ENCODE measurements around the gene GRIN2C. TPM values are rescaled to one million over a fixed set of nuclear protein-coding genes. Genes with fewer than 3 reads are reported as not detected.

The GRIN2C gene
- total RNA-seq, 1 experiment from 2014 or later: not detected

- Histone ChIP-seq H3K9me3 (replicated peaks) (no peaks in the 10 kb centered on the region), H3K4me3 (no peak overlapping the region), H3K4me1 (no peaks in the 10 kb centered on the region), H3K27ac (no peak overlapping the region), H3K27me3 (no peaks in the 10 kb centered on the region), H3K36me3 (no peaks in the 10 kb centered on the region)
- DNase-seq: no peak
Measured at GRCh38 chr17:74833501-74834377, 25.9 kb downstream of the GRIN2C start.

GRCh38 chr17:74832421-74832820 lies 27.3 kb downstream of the GRIN2C start:
- no peak for DNase-seq

GRCh38 chr17:74831444-74832146 lies 28.1 kb downstream of the GRIN2C start:
- Histone ChIP-seq H3K36me3 (no peaks in the 10 kb centered on the region), H3K27me3 (no peaks in the 10 kb centered on the region), H3K4me1 (no peaks in the 10 kb centered on the region), H3K27ac (no peak overlapping the region), H3K4me3 (no peak overlapping the region), H3K9me3 (replicated peaks) (no peaks in the 10 kb centered on the region)
- DNase-seq: no peak

More at GRCh38 chr17:74832421-74832820, 27.3 kb downstream of the GRIN2C start:
- no peak overlapping the region for H3K4me3 ChIP-seq
- no peaks in the 10 kb centered on the region for H3K9me3 ChIP-seq (replicated peaks)
- H3K27ac ChIP-seq: no peak overlapping the region
- no peaks in the 10 kb centered on the region for H3K27me3 ChIP-seq
- no peaks in the 10 kb centered on the region for H3K36me3 ChIP-seq
- H3K4me1 ChIP-seq: no peaks in the 10 kb centered on the region

DNA sequence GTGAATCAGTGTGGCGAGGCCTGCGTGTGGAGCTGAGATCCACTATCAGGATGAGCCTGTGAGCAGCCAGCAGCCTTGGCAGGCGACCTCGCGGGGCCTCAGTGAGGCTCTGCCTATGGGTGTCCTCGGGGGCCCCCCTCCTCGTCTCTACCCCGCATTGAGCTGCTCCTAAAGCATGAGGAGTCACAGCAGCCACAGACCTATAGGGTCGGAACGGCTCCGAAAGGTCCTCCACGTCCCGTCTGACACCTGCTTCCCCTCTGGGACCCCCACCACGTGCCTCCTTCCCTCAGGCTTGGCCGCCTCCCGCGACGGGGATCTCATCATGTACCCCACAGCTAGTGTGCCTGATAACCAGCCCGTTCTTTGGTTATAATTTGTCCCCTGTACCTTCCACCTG lies 28.8 kb downstream of the GRIN2C start:
- H3K4me3 ChIP-seq: no peak overlapping the region
- no peaks in the 10 kb centered on the region for H3K9me3 ChIP-seq (replicated peaks)
- H3K27me3 ChIP-seq: no peaks in the 10 kb centered on the region
- no peak overlapping the region for H3K27ac ChIP-seq
- H3K4me1 ChIP-seq: no peaks in the 10 kb centered on the region
- no peaks in the 10 kb centered on the region; the same call in 1 of the 2 replicates for H3K36me3 ChIP-seq
- no peak for DNase-seq

GRCh38 chr17:74827800-74828199 lies 31.9 kb downstream of the GRIN2C start:
- Histone ChIP-seq H3K4me1 (no peaks in the 10 kb centered on the region), H3K4me3 (no peak overlapping the region), H3K27me3 (no peaks in the 10 kb centered on the region), H3K9me3 (replicated peaks) (no peaks in the 10 kb centered on the region), H3K27ac (no peak overlapping the region), H3K36me3 (no peaks in the 10 kb centered on the region; the same call in 1 of the 2 replicates)
- DNase-seq: no peak

DNA sequence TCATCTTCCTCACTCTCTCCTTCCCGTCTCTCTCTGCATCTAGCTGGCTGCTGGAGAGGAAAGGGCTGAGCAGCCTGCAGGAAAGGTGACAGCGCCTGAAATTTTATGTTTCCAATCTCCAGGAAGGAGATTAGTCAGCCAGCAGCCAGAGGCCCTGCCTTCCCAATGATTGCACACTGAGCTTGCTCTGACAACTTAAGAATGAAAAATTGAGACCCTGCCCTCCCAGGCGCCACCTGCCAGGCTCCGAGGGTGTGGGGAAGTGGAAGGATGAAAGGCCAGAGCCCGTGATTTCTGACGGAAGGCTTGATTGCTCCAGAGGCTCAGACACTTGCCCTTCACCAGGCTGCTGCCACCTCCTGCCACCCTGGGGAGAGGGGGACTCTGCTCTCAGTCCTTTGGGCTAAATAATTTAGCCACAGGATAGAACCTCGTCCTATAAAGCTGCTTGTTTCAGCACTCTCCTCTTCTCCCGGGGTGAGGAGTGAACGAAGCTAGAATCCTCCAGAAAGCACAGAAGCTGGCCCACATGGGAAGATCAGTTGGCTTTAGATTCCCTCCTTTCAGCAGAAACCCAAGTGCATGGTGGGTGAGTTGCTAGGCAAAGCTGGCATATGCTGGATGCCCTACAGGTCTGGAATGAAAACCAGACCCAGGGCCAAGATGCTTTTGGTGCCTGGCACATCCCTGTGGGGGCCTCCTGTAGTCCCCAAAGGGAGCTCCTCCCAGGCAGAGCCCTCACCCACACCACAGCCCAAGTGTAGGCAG lies 33.5 kb downstream of the GRIN2C start:
- no peaks in the 10 kb centered on the region for H3K4me1 ChIP-seq

DNA sequence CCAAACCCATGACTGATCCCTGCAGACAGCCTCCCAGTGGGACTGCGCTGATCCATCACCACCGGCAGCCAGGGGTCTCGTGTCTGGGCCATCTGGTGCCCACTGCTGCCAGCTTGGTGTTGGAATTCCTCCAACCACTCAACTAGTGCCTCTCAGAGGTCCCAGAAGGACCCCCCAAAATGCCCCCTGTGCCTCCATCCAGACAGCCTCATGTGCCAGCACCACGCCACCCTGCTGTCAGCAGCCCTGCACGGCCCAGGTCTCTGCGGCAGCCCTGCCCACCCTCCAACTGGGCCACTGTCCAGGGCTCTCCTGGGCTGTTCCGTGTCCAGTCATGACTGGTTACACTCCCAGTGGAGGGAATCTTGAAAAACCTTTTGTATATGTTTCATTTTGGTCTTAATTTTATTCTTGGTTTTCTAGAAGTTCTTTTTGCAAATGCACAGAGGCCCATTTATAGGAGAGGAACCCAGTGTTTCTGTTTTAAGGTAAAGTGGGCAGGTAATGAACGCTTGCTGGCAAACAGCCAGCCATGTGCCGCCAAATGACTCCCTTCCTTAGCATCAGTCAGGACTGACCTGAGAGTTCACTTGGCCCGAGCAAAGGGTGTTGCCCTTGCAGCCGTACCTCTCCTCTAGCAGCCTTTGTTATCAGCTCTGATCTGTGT lies 34.6 kb downstream of the GRIN2C start:
- no peak overlapping the region for H3K4me3 ChIP-seq
- no peak for DNase-seq
- H3K4me1 ChIP-seq: no peaks in the 10 kb centered on the region
- H3K27ac ChIP-seq: no peak overlapping the region
- H3K9me3 ChIP-seq (replicated peaks): no peaks in the 10 kb centered on the region
- no peaks in the 10 kb centered on the region; the same call in 1 of the 2 replicates for H3K36me3 ChIP-seq
- H3K27me3 ChIP-seq: no peaks in the 10 kb centered on the region

More for the DNA sequence above, 33.5 kb downstream of the GRIN2C start:
- H3K36me3 ChIP-seq: no peaks in the 10 kb centered on the region; the same call in 1 of the 2 replicates
- no peaks in the 10 kb centered on the region for H3K9me3 ChIP-seq (replicated peaks)
- no peak overlapping the region for H3K4me3 ChIP-seq
- H3K27ac ChIP-seq: no peak overlapping the region
- no peak for DNase-seq
- H3K27me3 ChIP-seq: no peaks in the 10 kb centered on the region

DNA sequence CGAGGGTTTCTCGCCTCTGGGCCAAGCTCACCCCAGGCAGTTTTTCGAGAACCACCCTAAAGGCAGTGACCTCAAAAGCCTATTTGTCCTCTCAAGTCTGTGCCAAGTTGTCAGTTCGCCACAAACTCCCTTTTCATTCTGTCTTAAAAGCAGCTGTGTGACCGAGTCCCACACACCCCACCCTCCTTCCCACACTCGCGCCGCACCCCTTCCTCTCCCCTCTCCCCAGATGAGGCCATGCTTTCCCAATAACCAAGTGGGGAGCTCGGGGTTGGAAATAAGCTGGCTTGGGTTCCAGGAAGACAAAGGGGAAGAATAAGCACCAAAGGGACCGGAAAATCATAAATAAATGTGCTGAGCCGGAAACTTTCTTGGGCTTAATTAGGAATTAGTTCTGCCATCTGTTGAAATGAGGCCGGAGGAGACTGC lies 36.7 kb downstream of the GRIN2C start:
- no peak overlapping the region for H3K4me3 ChIP-seq
- H3K9me3 ChIP-seq (replicated peaks): no peaks in the 10 kb centered on the region
- no peaks in the 10 kb centered on the region for H3K27me3 ChIP-seq
- H3K27ac ChIP-seq: no peak overlapping the region; the same call in 1 of the 2 replicates
- no peaks in the 10 kb centered on the region for H3K4me1 ChIP-seq
- DNase-seq: peak in 1 of 2 experiments; percentile 26
- H3K36me3 ChIP-seq: no peaks in the 10 kb centered on the region; the same call in 1 of the 2 replicates

GRCh38 chr17:74822335-74822938 lies 37.2 kb downstream of the GRIN2C start:
- Histone ChIP-seq H3K27me3 (no peaks in the 10 kb centered on the region), H3K4me1 (no peaks in the 10 kb centered on the region), H3K27ac (no peak overlapping the region; the same call in 1 of the 2 replicates), H3K9me3 (replicated peaks) (no peaks in the 10 kb centered on the region), H3K4me3 (no peak overlapping the region), H3K36me3 (no peaks in the 10 kb centered on the region; the same call in 1 of the 2 replicates)
- DNase-seq: no peak

- H3K27ac ChIP-seq: no peak overlapping the region
- H3K9me3 ChIP-seq (replicated peaks): no peaks in the 10 kb centered on the region
- DNase-seq: no peak
- H3K36me3 ChIP-seq: no peaks in the 10 kb centered on the region; the same call in 1 of the 2 replicates
- H3K4me3 ChIP-seq: no peak overlapping the region
- no peaks in the 10 kb centered on the region for H3K4me1 ChIP-seq
- no peaks in the 10 kb centered on the region for H3K27me3 ChIP-seq
Measured at GRCh38 chr17:74821655-74822334, 37.9 kb downstream of the GRIN2C start.

GRCh38 chr17:74819801-74820436 lies 39.8 kb downstream of the GRIN2C start:
- Histone ChIP-seq H3K27me3 (no peaks in the 10 kb centered on the region), H3K27ac (no peak overlapping the region), H3K9me3 (replicated peaks) (no peaks in the 10 kb centered on the region), H3K4me3 (no peak overlapping the region), H3K4me1 (no peaks in the 10 kb centered on the region), H3K36me3 (no peaks in the 10 kb centered on the region)
- no peak for DNase-seq

DNA sequence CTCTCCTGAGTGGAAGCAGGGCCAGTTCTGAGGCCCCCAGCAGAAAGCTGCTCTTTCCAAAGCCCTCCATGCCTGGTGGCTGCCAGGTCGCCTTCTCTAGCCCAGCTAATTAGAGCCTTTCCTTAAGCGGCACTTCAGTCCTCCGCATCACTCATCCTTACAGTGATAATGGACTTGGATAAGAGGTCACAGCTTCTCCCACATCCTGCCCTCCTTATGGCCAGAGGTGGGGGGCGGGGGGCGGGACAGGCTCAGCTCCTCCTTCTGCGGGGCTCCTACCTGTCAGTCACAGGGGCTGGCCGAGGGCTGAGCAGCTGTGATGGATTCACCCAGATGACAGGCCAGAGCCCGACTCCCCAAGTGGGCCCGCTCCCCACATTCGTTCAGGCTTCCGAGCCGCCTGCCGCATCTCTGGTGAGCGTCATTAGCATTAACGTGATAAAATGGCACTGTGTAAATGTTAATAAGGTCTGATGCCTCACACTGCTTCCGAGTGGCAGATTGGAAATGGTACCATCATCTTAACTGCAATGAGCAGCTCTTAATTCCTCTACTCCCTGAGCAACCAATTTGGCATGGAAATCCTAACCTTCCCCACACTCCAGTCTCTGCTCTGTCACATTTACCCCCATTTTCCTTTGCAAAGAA lies 41.3 kb downstream of the GRIN2C start:
- no peak for DNase-seq
- Histone ChIP-seq H3K4me1 (no peaks in the 10 kb centered on the region), H3K27ac (no peak overlapping the region), H3K36me3 (no peaks in the 10 kb centered on the region; the same call in 1 of the 2 replicates), H3K4me3 (no peak overlapping the region), H3K9me3 (replicated peaks) (no peaks in the 10 kb centered on the region), H3K27me3 (no peaks in the 10 kb centered on the region)

All from SJCRH30 (cell line).